ENCODE data around the gene RAP1GAP2. TPM values are rescaled to one million over a fixed set of nuclear protein-coding genes. Genes with fewer than 3 reads are reported as not detected.

The RAP1GAP2 gene
- total and polyA plus RNA-seq, 10 donors, result 1.2 to 32.7 (median 14.1) TPM

GRCh38 chr17:2797637-2798036, 1.4 kb downstream of the RAP1GAP2 start:
- Histone ChIP-seq H3K27ac (peak overlapping the region in 4 of 8 donors; percentile 58 to 89 (median 85)), H3K4me3 (peak overlapping the region in 6 of 8 donors; percentile 37 to 77 (median 48)), H3K9me3 (no peaks in the 10 kb centered on the region), H3K4me1 (peaks cover 12 to 80% (median 63%) of the 10 kb centered on the region in 6 donors), H3K27me3 (replicated peaks in 1 of 7) (peaks cover 0 to 71% (median 0%) of the 10 kb centered on the region in 7 donors), H3K36me3 (peaks cover 0 to 20% (median 0%) of the 10 kb centered on the region in 6 donors)
- DNase-seq, result peak; percentile 73
- no peak for TF ChIP-seq POLR2A (IDR thresholded peaks at IDR 0.05)
- no peak for TF ChIP-seq CTCF (IDR thresholded peaks at IDR 0.05 in 8 of 11, conservative IDR thresholded peaks at IDR 0.05 in 3 of 11)
- TF ChIP-seq POLR2AphosphoS5 (IDR thresholded peaks at IDR 0.05), result no peak
- 63 to 77% (median 66%) methylated on average over 11 of the region's 11 CpGs for WGBS, 5 donors
- intact Hi-C loops (cut with DNase I; ENCODE audit: low total_unique reads), result no loop called here

DNA sequence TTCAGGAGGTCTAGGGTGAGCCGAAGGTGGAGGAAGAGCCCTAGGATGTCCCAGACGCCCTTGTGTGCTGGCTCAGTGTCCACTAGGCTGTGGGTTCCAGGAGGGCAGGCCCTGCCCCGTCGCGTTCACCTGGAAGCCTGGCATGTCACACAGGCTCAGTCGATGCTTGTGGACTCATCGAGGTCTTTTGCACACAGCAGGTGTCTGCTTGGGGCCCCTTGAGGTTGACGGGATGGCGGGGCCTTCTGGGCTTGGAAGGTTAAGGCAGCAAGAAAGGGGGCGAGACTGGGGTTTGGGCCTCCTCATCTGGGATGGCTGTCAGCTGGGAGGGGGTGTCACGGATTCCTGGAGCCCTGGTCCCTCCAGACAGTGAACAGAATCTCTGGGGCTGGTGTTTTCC, 1.9 kb downstream of the RAP1GAP2 start:
- peak overlapping the region in 2 of 8 donors; percentile 52 to 77 for H3K4me3 ChIP-seq
- WGBS, 5 donors, result 80 to 87% (median 83%) methylated on average over 6 to 11 of the region's 11 CpGs

GRCh38 chr17:2798678-2799077, 2.4 kb downstream of the RAP1GAP2 start:
- intact Hi-C loops (cut with DNase I; ENCODE audit: low total_unique reads), result no loop called here
- H3K36me3 ChIP-seq, result peaks cover 0 to 25% (median 0%) of the 10 kb centered on the region in 6 donors
- H3K9me3 ChIP-seq, result no peaks in the 10 kb centered on the region
- TF ChIP-seq CTCF (IDR thresholded peaks at IDR 0.05 in 8 of 11, conservative IDR thresholded peaks at IDR 0.05 in 3 of 11) (no peak), POLR2AphosphoS5 (IDR thresholded peaks at IDR 0.05) (no peak), POLR2A (IDR thresholded peaks at IDR 0.05) (no peak)
- H3K4me3 ChIP-seq, result no peak overlapping the region
- peaks cover 11 to 79% (median 53%) of the 10 kb centered on the region in 6 donors for H3K4me1 ChIP-seq
- H3K27me3 ChIP-seq (replicated peaks in 1 of 7), result peaks cover 0 to 61% (median 0%) of the 10 kb centered on the region in 7 donors
- peak overlapping the region in 1 of 8 donors; percentile 16 for H3K27ac ChIP-seq
- WGBS, 5 donors, result 19 to 75% (median 60%) methylated on average over 7 to 11 of the region's 11 CpGs
- DNase-seq, result peak; percentile 78

More for the DNA sequence above, 1.9 kb downstream of the RAP1GAP2 start:
- H3K4me1 ChIP-seq, result peaks cover 11 to 80% (median 58%) of the 10 kb centered on the region in 6 donors
- intact Hi-C loops (cut with DNase I; ENCODE audit: low total_unique reads), result no loop called here
- peaks cover 0 to 66% (median 0%) of the 10 kb centered on the region in 7 donors for H3K27me3 ChIP-seq (replicated peaks in 1 of 7)
- peaks cover 0 to 22% (median 0%) of the 10 kb centered on the region in 6 donors for H3K36me3 ChIP-seq
- H3K27ac ChIP-seq, result peak overlapping the region in 2 of 8 donors; percentile 83 to 89
- TF ChIP-seq CTCF (IDR thresholded peaks at IDR 0.05 in 8 of 11, conservative IDR thresholded peaks at IDR 0.05 in 3 of 11), result no peak
- no peak for TF ChIP-seq POLR2A (IDR thresholded peaks at IDR 0.05)
- no peak for TF ChIP-seq POLR2AphosphoS5 (IDR thresholded peaks at IDR 0.05)
- H3K9me3 ChIP-seq, result no peaks in the 10 kb centered on the region
- peak; percentile 68 for DNase-seq

- WGBS, 5 donors, result 79 to 88% (median 85%) methylated on average over 7 of the region's 7 CpGs
- intact Hi-C loops (cut with DNase I; ENCODE audit: low total_unique reads), result no loop called here
- Histone ChIP-seq H3K4me1 (peaks cover 6 to 69% (median 44%) of the 10 kb centered on the region in 6 donors), H3K4me3 (no peak overlapping the region), H3K27me3 (replicated peaks in 1 of 7) (peaks cover 0 to 53% (median 0%) of the 10 kb centered on the region in 7 donors), H3K27ac (peak overlapping the region in 1 of 8 donors; percentile 16), H3K36me3 (peaks cover 0 to 35% (median 0%) of the 10 kb centered on the region in 6 donors), H3K9me3 (no peaks in the 10 kb centered on the region)
- TF ChIP-seq POLR2A (IDR thresholded peaks at IDR 0.05) (no peak), CTCF (IDR thresholded peaks at IDR 0.05 in 8 of 11, conservative IDR thresholded peaks at IDR 0.05 in 3 of 11) (no peak), POLR2AphosphoS5 (IDR thresholded peaks at IDR 0.05) (no peak)
- DNase-seq, result no peak
Observed at GRCh38 chr17:2799653-2800052, 3.4 kb downstream of the RAP1GAP2 start.

Data from spleen (tissue), 11 donors.